Islet precursor cell (in vitro differentiated cells): Measurements from ENCODE around the gene ABCA8.

Experiments
- DNase-seq: peaks from one replicate; pipeline ENCODE4 v3.0.0-alpha.2; 2018

Gene ABCA8

GRCh38 chr17:68868708-68869107, 86.5 kb downstream of the ABCA8 start:
- no peak for DNase-seq

- no peak for DNase-seq
These were observed 87.3 kb downstream of the ABCA8 start for GRCh38 chr17:68867759-68868516.

DNA sequence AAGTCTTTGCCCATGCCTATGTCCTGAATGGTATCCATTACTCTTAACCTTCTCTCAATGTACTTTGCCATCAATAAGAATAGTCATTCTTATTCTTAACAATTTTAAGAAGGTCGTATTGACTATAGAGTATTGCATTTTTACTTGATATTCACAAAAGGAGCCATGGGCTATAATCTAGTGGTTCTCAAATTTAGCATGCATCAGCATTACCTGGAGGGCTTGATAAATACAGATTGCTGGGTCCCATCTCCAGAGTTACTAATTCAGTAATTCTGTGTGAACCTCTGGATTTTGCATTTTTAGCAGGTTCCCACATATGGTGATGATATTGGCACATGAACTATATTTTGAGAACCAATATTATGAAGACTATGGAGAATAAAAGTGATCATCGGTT, 89.6 kb downstream of the ABCA8 start:
- DNase-seq: no peak

- no peak for DNase-seq
These were observed 92.0 kb downstream of the ABCA8 start for GRCh38 chr17:68863091-68863652.

- DNase-seq: no peak
These were observed 93.6 kb downstream of the ABCA8 start for GRCh38 chr17:68861602-68862001.

- DNase-seq: no peak
These were observed 94.3 kb downstream of the ABCA8 start for GRCh38 chr17:68860941-68861340.

DNA sequence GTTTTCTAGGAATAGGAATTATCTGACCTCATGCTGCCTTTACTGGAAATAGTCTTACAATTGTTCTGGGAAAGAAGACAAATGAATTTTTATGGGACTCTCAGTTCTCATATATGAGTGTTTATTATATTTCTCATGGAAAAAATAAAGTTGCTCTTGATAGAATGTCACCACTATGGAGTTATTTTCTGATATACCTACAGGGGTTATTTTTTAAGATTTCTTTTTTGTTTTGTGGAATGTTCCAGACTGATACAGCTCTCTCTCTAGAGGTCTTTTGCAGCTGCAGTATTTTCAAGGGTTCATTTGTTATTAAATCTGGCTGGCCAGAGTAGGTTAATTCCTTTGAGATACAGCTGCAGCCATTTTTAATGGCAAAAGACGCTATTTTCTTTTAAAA, 100.7 kb downstream of the ABCA8 start:
- no peak for DNase-seq

DNA sequence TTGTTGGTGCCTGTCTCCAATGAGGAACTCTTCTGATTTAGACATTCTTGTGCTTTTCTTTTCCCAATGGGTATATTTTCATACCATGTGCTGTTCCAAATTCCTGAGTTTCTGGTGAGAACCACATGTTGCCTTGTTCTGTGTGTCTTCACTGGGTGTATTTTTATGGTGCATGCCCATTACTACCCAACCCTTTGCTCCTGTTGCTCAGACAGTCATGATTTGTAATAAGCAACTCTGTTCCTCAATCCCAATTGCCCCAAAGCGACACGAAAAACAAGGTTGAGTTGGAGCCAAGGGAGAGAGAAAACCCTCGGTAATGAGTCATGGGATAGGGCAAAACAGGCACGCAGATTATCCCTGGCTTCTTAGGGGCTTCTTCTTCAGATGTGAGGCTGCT, 101.8 kb downstream of the ABCA8 start:
- no peak for DNase-seq

GRCh38 chr17:68853036-68853435, 102.2 kb downstream of the ABCA8 start:
- DNase-seq: no peak

- no peak for DNase-seq
These were observed 103.3 kb downstream of the ABCA8 start for GRCh38 chr17:68851890-68852289.

GRCh38 chr17:68850749-68851510, 104.3 kb downstream of the ABCA8 start:
- no peak for DNase-seq

DNA sequence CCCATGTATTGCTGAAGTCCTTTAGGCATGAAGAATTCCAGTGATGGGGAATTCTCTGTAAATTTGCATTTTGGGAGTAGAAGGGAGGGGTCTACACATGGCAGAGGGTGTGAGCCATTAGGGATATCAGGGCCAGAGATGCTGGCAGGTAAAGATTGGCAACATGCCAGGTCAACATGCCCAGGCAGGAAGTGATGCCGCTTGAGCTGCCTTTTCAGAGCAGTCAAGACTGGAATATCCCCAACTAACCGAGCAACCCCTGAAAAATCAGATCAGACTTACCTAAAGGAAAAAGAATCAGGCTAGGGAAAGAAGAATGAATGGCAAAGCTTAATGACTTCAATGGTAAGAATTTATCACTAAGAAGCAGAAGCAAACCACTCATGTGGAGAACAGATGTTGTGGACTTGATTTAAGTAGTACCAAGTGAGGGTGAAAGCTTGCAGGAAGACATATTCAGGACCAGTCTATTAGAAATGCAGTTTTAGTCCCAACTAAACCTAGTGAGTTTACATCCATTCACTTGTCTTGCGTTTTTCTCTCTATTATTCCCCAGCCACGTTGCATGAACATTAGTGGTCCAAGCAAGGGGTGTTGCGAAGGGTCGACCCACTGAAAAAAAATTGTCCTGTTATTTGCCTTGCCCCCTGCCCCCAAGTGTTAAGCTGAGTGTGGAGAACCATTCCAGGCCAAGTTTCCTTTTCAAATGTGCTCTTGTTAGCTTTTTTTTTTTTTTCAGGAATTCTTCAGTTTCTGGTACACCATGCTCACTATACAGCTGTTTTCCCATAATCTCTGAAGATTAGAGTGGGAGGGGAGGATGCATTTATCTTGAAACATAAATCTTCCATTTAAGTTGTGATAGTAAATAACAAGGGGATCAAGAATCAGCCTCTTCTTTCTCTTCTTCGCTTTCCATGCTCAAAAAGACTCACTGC, 105.2 kb downstream of the ABCA8 start:
- DNase-seq: no peak

GRCh38 chr17:68847711-68848110, 107.5 kb downstream of the ABCA8 start:
- no peak for DNase-seq

GRCh38 chr17:68843522-68843921, 111.7 kb downstream of the ABCA8 start:
- no peak for DNase-seq

DNA sequence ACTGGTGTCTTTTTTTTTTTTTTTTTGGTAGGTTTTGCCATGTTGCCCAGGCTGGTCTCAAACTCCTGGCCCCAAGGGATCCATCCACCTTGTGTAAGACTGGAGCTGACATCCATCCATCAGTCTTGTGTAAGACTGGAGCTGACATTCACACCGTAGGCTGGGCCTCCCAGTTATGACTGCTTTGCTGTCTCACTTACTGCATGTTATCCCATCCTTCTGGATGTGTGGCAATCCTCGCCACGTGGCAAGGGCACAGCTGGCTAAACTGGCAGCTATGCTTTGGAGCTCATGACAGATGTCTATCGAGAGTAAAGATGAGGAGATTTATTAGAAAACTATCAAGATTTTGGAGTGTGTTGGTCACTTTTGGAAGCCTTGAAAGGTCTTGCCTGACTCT, 115.1 kb downstream of the ABCA8 start:
- no peak for DNase-seq

GRCh38 chr17:68835071-68835470, 120.1 kb downstream of the ABCA8 start:
- no peak for DNase-seq

DNA sequence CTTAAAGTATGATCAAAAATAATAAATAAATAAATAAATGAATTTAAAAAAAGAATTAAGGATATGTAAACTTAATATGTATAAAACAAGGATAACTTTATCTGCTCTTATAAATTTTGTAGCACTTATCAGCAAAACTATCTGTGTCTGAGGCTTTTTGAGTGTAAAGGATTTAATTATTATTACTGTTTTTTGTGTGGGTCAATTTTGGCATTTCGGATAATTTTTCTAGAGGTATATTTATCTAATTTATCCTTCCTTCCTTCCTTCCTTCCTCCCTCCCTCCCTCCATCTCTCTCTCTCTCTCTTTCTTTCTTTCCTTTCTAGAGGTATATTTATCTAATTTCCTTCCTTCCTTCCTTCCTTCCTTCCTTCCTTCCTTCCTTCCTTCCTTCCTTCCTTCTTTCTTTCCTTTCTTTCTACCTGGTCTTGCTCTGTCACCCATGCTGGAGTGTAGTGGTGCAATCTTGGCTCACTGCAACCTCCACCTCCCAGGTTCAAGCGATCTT, 120.8 kb downstream of the ABCA8 start:
- no peak for DNase-seq

DNA sequence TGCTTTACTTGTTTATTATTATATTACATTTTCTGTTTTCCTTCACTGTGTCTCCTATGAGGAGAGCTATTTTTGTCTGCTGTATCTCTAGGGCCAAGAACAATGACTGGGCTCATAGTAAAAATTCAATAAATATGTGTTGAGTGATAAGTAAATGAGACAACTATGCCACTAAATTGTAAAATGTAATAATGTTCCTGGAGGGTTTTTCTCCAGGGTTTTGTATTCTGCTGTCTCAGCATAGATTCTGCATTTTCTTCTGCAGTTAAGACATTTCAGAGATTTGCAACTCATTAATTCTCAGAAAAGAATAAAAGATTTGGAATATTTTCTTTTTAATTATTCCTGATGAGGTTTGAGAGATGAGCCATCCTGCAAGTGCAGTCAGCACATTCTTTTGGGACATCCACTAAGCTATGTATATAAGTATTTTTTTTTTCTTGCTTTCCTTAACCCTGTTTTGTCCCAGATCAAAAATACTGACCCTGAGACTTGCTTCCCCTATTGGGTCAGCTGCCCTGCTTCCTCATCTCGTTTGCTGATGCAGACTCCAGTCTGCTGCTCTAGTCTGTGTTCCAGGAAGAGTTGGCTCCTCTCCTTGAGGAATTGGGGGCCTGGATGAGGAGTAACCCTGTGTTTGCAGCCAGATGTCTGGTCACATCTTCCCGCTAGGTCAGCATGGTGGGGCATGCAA, 122.9 kb downstream of the ABCA8 start:
- no peak for DNase-seq

DNA sequence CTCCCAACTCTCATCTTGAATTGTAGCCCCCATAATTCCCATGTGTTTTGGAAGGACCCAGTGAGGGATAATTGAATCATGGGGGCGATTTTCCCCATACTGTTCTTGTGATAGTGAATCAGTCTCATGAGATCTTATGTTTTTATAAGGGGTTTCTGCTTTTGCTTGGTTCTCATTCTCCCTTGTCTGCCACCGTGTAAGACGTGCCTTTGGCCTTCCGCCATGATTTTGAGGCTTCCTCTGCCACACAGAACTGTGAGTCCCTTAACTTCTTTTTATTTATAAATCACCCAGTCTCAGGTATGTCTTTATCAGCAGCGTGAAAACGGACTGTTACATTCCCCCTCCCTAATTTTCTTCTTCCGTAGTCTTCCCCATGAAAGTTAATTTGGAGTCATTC, 124.0 kb downstream of the ABCA8 start:
- no peak for DNase-seq

- DNase-seq: no peak
These were observed 124.9 kb downstream of the ABCA8 start for GRCh38 chr17:68830313-68830712.

- DNase-seq: no peak
These were observed 126.0 kb downstream of the ABCA8 start for GRCh38 chr17:68829211-68829610.

DNA sequence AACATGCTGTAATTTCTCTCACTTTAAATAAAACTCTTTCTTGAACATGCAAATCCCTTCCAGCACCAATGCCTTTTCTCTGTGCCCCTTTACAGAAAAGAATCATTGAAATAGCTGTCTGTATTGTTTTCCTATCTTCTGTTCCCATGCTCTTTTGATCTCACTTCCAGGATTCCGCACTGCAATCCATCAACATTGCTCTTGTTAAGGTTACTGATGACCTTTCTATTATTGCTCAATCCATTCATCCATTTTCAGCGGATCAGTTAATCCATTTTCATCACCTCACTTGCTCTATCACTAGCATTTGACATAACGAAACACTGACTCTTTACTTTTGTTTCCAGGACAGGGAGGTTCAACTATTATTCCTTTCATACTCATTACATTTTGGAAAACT, 130.5 kb downstream of the ABCA8 start:
- no peak for DNase-seq
